K562 (cell line): ENCODE results near the gene MLYCD. TPM values are rescaled to one million over a fixed set of nuclear protein-coding genes. Genes with fewer than 3 reads are reported as not detected.

Experiments used
- ATAC-seq: fragments of 200-7000 bp; cut with Tn5 transposase; 3 replicates; pipeline ENCODE4 v1.9.1; 2020; ENCODE audit warnings: moderate library complexity
- BruUV-seq: library from RNA; stranded (reverse); fragments of 400-500 nt; replicated peaks from 2 replicates; lab custom pipeline; 2021; lab: Mats Ljungman, UMichigan
- CTCF ChIA-PET: fragments of 300-600 bp; formaldehyde crosslinking; extraction: SDS; loops from one replicate; lab custom pipeline; 2021; ENCODE audit warnings: low intra/inter-chr PET ratio; lab: Yijun Ruan, JAX
- POLR2A ChIA-PET: fragments of 300-600, 350-650 bp; sonication (Branson Sonifier 250); formaldehyde crosslinking; extraction: SDS; loops from one replicate; lab custom pipeline; 2021; ENCODE audit warnings: antibody characterized with exemption, inconsistent platforms; lab: Yijun Ruan, JAX
- DNase-seq, 4 experiments: peaks; one replicate each; pipeline versions ENCODE4 v3.0.0 to v3.0.0-alpha.2; 2011 to 2018; ENCODE audit warnings: low spot score in 3 of 4, mixed read lengths in 3 of 4; ENCODE audit errors: extremely low read depth in 1 of 4
- FAIRE-seq: peaks from 2 replicates; lab custom pipeline; 2011; peaks lifted over from hg19 to GRCh38; lab: Jason Lieb, UNC
- H2AFZ ChIP-seq: 2 replicates; pipeline ENCODE4 v1.6.0; 2011; ENCODE audit warnings: low read depth, low read length, control low read depth, inconsistent platforms
- H3K27ac ChIP-seq: fragments of 200-600 bp; 3 replicates; pipeline ENCODE4 v1.8.0; 2011; ENCODE audit warnings: low read depth, mild to moderate bottlenecking, control low read depth, inconsistent platforms, low read length, moderate library complexity, mixed read lengths; ENCODE audit errors: extremely low read depth
- H3K27me3 ChIP-seq, 2 experiments: fragments of 300-600 bp in 1 of 2; 2 replicates in 1 of 2; 3 replicates in 1 of 2; pipeline versions ENCODE4 v1.6.0 to v1.8.0; 2011; ENCODE audit warnings: inconsistent platforms in 2 of 2, low read length in 2 of 2, mild to moderate bottlenecking in 1 of 2, mixed read lengths in 1 of 2, moderate library complexity in 1 of 2; ENCODE audit not compliant: control insufficient read depth in 2 of 2, insufficient read depth in 2 of 2
- H3K36me3 ChIP-seq: fragments of 300-600 bp; 3 replicates; pipeline ENCODE4 v1.8.0; 2011; ENCODE audit warnings: mild to moderate bottlenecking, low read length, inconsistent platforms; ENCODE audit not compliant: control insufficient read depth, insufficient read depth
- H3K4me1 ChIP-seq, 2 experiments: fragments of 200-600 bp in 1 of 2; replicated peaks in 1 of 2; 2 replicates in 1 of 2; 3 replicates in 1 of 2; pipeline versions ENCODE4 v1.5.1 to v1.8.0; 2011; ENCODE audit warnings: inconsistent platforms in 2 of 2, low read length in 2 of 2, mild to moderate bottlenecking in 1 of 2, mixed read lengths in 1 of 2, moderate library complexity in 1 of 2; ENCODE audit not compliant: control insufficient read depth in 2 of 2, insufficient read depth in 2 of 2
- H3K4me2 ChIP-seq: 2 replicates; pipeline ENCODE4 v1.6.1; 2011; ENCODE audit warnings: low read length, control low read depth, inconsistent platforms, mixed read lengths; ENCODE audit not compliant: insufficient read depth
- H3K4me3 ChIP-seq: fragments of 200-600 bp; sonication (generic), shearing (Covaris generic); 2 replicates; pipeline ENCODE4 v1.5.1; 2016; ENCODE audit warnings: control low read depth, inconsistent platforms
- H3K79me2 ChIP-seq: fragments of 200-600 bp; 3 replicates; pipeline ENCODE4 v1.8.0; 2011; ENCODE audit warnings: low read length, inconsistent platforms; ENCODE audit not compliant: control insufficient read depth, insufficient read depth
- H3K9ac ChIP-seq, 2 experiments: 2 replicates each; pipeline versions ENCODE4 v1.6.0 to v1.6.1; 2011; ENCODE audit warnings: low read depth in 2 of 2, low read length in 2 of 2, control low read depth in 1 of 2, inconsistent platforms in 1 of 2, mild to moderate bottlenecking in 1 of 2, mixed read lengths in 1 of 2; ENCODE audit not compliant: insufficient read depth in 1 of 2
- H3K9me1 ChIP-seq: one replicate; pipeline ENCODE4 v1.6.0; 2011; ENCODE audit warnings: inconsistent platforms, mild to moderate bottlenecking, low read length, moderate library complexity; ENCODE audit not compliant: control insufficient read depth, insufficient read depth
- H3K9me3 ChIP-seq: replicated peaks from 2 replicates; pipeline ENCODE4 v1.5.1; 2011; ENCODE audit warnings: low read depth, low read length, inconsistent platforms; ENCODE audit not compliant: control insufficient read depth, insufficient read depth
- H4K20me1 ChIP-seq: replicated peaks from 2 replicates; pipeline ENCODE4 v1.6.1; 2011; ENCODE audit warnings: low read length, inconsistent platforms, mixed read lengths; ENCODE audit not compliant: control insufficient read depth, insufficient read depth
- ARHGAP35 ChIP-seq: fragments of 450-650 bp; IDR thresholded peaks from 2 replicates; pipeline ENCODE4 v1.6.1; 2018; ENCODE audit not compliant: partially characterized antibody
- HDAC6 ChIP-seq: IDR thresholded peaks from 2 replicates; pipeline ENCODE4 v1.6.1; 2012; ENCODE audit warnings: low read depth, mild to moderate bottlenecking, control low read depth, inconsistent platforms, low read length, moderate library complexity
- whole genome bisulfite sequencing: fragments of 100-300 bp; shearing (Covaris generic); methylation state at CpG from one replicate; pipeline ENCODE4 v1.1.6; 2016; ENCODE audit warnings: low coverage, mixed read lengths; ENCODE audit not compliant: insufficient coverage; ENCODE audit errors: missing lambda C conversion rate; 5-methylcytosine and 5-hydroxymethylcytosine counted together
- in situ Hi-C: fragments of 300-500 bp; cut with MboI; formaldehyde crosslinking; loops from 4 replicates; pipeline ENCODE4 v1.15.0; 2018; ENCODE audit warnings: inconsistent platforms, mixed read lengths
- intact Hi-C: fragments of 100-400 bp; cut with micrococcal nuclease; formaldehyde crosslinking; loops from 2 replicates; pipeline ENCODE4 v1.14.2; 2022
- polyA plus RNA-seq, 8 experiments: library from polyadenylated mRNA; depleted of rRNA in 4 of 8; stranded (reverse) in 5 of 8; unstranded in 3 of 8; fragments of >200 nt; fragmentation: Nextera tagmentation in 2 of 8; fragmentation: Illumina TruSeq in 1 of 8; extraction: Ambion mirVana in 2 of 8; extraction: Trizol in 1 of 8; gene quantifications; 2 replicates each; pipeline versions ENCODE4 v1.2.1 to v1.2.3, GENCODE V29; 2011 to 2014; ENCODE audit warnings: inconsistent platforms in 1 of 8, missing spikeins in 1 of 8
- total RNA-seq, 7 experiments: library from RNA; depleted of rRNA in 6 of 7; stranded (reverse); fragments of >200 nt in 6 of 7; fragmentation: Illumina TruSeq in 2 of 7; extraction: Trizol in 2 of 7; gene quantifications; 2 replicates each; pipeline versions ENCODE4 v1.2.1 to v1.2.3, GENCODE V29; 2011 to 2021; ENCODE audit warnings: low replicate concordance in 1 of 7
- TF ChIP-seq, protein P1 (sequence below): sonication (generic); formaldehyde crosslinking; IDR thresholded peaks from 2 replicates; pipeline ENCODE4 v1.8.0; 2023; ENCODE audit warnings: mild to moderate bottlenecking, missing genetic modification reagents
- TF ChIP-seq, protein P2 (sequence below): fragments of 450-650 bp; formaldehyde crosslinking; IDR thresholded peaks from 2 replicates; pipeline ENCODE4 v1.4.0; 2022; ENCODE audit warnings: missing genetic modification characterization

MLYCD gene
- total and polyA plus RNA-seq, 9 of the 15 experiments (the other 6 are each of a cell fraction or from before 2014, with no cell fraction given) = 0.15 to 2.0 (median 1.0) TPM

DNA sequence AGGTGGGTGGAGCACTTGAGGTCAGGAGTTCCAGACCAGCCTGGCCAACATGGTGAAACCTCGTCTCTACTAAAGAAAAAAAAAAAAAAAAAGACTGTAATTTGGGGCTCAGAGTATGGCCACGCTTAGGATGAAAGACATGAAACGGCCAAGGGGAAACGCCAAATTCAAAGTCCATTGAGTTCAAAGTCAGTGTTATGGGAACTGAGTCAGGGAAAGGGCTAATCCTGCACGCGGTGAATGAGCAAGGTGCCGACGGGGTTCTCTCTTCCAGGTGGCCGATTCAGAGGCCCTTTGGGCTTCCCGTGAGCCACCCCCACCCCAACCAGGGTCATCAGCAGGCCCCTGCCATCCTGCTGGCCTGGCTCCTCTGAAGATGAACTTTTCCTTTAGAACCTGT lies 46.7 kb downstream of the MLYCD start:
- FAIRE-seq (no peak), DNase-seq (no peak), ATAC-seq (no peak)
- Histone ChIP-seq H3K4me1 (peaks cover 0 to 27% of the 10 kb centered on the region in 2 experiments; a peak in 2 of 5 replicates), H3K36me3 (no peaks in the 10 kb centered on the region), H3K4me2 (no peak overlapping the region), H3K79me2 (no peaks in the 10 kb centered on the region), H3K27ac (no peak overlapping the region), H3K27me3 (peaks cover 22 to 31% of the 10 kb centered on the region in 2 experiments; a peak in 4 of 5 replicates), H2AFZ (no peak overlapping the region), H4K20me1 (peaks cover 3% of the 10 kb centered on the region; the same call in 1 of the 2 replicates), H3K9me1 (no peaks in the 10 kb centered on the region), H3K9ac (no peak overlapping the region), H3K9me3 (no peaks in the 10 kb centered on the region), H3K4me3 (no peak overlapping the region)
- no TSS peak for BruUV-seq
- in situ Hi-C loops (no loop called here), intact Hi-C loops (no loop called here)
- ChIA-PET CTCF (no interaction called here), POLR2A (no interaction called here)
- TF ChIP-seq, protein P1, sequence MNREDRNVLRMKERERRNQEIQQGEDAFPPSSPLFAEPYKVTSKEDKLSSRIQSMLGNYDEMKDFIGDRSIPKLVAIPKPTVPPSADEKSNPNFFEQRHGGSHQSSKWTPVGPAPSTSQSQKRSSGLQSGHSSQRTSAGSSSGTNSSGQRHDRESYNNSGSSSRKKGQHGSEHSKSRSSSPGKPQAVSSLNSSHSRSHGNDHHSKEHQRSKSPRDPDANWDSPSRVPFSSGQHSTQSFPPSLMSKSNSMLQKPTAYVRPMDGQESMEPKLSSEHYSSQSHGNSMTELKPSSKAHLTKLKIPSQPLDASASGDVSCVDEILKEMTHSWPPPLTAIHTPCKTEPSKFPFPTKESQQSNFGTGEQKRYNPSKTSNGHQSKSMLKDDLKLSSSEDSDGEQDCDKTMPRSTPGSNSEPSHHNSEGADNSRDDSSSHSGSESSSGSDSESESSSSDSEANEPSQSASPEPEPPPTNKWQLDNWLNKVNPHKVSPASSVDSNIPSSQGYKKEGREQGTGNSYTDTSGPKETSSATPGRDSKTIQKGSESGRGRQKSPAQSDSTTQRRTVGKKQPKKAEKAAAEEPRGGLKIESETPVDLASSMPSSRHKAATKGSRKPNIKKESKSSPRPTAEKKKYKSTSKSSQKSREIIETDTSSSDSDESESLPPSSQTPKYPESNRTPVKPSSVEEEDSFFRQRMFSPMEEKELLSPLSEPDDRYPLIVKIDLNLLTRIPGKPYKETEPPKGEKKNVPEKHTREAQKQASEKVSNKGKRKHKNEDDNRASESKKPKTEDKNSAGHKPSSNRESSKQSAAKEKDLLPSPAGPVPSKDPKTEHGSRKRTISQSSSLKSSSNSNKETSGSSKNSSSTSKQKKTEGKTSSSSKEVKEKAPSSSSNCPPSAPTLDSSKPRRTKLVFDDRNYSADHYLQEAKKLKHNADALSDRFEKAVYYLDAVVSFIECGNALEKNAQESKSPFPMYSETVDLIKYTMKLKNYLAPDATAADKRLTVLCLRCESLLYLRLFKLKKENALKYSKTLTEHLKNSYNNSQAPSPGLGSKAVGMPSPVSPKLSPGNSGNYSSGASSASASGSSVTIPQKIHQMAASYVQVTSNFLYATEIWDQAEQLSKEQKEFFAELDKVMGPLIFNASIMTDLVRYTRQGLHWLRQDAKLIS (CRISPR knock-in tag) = no peak
- TF ChIP-seq ARHGAP35 (no peak), HDAC6 (no peak)
- TF ChIP-seq, protein P2, sequence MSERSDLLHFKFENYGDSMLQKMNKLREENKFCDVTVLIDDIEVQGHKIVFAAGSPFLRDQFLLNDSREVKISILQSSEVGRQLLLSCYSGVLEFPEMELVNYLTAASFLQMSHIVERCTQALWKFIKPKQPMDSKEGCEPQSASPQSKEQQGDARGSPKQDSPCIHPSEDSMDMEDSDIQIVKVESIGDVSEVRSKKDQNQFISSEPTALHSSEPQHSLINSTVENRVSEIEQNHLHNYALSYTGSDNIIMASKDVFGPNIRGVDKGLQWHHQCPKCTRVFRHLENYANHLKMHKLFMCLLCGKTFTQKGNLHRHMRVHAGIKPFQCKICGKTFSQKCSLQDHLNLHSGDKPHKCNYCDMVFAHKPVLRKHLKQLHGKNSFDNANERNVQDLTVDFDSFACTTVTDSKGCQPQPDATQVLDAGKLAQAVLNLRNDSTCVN = no peak
- 25% methylated on average over 10 of the region's 10 CpGs for WGBS
